Activated T-cell treated with anti-CD3 and anti-CD28 coated beads, Interleukin-2, amount 50 U/mL, for 1 hour (primary cell): ENCODE data around the gene NEK7.

Experiments
- DNase-seq: peaks from one replicate; pipeline ENCODE4 v3.0.0-alpha.2; 2020

Gene NEK7

DNA sequence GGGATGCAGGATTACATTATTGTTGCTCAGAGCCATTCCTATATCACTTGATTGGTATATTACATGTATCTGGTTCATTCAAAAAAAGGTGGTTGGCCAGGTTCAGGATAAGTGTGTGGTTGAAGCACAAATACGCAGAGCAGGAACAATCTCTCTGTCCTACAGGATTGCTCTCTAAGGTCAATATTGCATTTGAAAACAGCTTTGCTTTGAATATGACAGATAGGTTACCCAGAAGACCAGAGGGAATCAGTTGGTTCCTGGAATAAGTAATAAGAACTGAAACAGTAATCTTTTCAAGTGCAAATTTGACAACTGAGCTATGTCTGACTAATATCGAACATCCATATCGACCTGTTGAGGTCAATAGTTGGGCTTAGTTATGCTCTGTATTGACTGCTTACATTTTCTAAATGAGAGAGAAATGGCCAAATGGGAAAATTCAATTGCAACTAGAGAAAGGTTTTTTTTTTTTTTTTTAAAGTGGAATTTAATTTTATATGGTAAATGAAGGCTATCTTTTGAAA lies 206.9 kb downstream of the NEK7 start:
- no peak for DNase-seq

DNA sequence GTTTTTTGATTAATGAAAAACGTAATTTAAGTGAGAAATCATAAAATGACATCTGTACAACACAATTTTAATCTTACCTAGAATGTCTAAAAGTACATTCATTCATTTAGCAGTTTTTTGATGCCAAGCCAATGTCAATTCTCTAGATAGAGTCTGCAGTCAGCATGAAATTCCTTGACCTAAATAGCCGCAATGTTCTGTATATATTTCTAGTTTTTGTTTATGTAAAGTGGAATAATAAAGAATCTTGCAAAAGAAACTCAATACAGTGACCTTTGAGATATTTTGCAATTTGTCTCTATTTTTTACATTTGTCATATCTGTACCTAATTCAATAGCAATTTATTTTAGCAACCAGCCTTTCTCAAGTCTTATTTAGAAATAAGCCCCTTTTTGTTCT lies 207.7 kb downstream of the NEK7 start:
- DNase-seq, result no peak

DNA sequence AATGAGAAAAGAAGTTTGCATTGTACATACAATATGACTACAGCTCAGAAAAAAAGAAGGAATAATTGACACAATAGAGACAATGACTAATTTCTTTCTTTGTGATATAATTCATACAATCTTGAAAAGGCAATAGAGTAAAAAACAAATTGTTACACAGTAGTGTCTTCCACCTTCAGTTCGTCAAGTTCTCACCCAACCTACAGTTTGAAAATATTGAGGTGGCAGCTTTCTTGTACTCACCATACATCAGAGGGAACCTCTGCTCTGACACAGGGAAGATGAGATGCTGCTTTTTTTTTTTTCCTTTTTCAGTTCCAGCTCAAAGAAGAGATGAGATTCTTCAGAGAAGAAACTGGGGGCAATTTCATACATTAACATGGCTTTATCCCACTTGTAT lies 210.5 kb downstream of the NEK7 start:
- DNase-seq, result no peak

DNA sequence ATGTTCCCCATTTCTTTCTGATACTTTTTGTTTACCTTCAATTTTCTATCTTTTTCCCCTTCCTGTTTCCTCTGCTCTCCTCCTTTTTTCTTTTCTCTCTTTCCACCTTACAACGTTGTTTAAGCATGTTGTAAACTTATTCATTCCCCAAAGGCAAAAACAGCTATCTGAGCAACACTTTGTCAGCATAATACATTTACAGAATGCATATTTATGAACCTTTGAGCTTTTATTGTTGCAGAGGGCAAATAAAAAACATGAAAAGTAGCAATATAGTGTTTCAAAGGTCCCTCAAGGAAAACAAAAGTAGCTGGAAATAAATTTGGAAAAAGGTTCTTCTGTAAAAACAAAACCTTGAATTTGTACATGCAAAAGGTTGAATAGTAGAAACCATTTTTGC lies 214.2 kb downstream of the NEK7 start:
- DNase-seq, result no peak
